SK-N-SH treated with all-trans-retinoic acid at 6 μM for 48 hours (cell line): ENCODE data around the gene PAIP1.
"Not testable (repeated sequence)": the region's sequence is repeated elsewhere in the genome, so short reads cannot be mapped to it uniquely, and the experiment has no call there.

Source experiments
- ATAC-seq: fragments of 200-7000 bp; cut with Tn5 transposase; 3 replicates; pipeline ENCODE4 v1.9.1; 2020; ENCODE audit warnings: mild to moderate bottlenecking, moderate library complexity
- ARNTL ChIP-seq: fragments of 450-650 bp; formaldehyde crosslinking; IDR thresholded peaks from 2 replicates; pipeline ENCODE4 v1.5.0; 2020; ENCODE audit warnings: low read depth, mild to moderate bottlenecking, moderate library complexity, borderline replicate concordance
- BACH2 ChIP-seq: fragments of 250-450 bp; sonication (Bioruptor Pico); IDR thresholded peaks from 2 replicates; pipeline ENCODE4 v1.9.0; 2021; ENCODE audit warnings: mild to moderate bottlenecking, borderline replicate concordance
- CSDC2 ChIP-seq: fragments of 250-450 bp; sonication (Bioruptor Pico); IDR thresholded peaks from 2 replicates; pipeline ENCODE4 v1.5.0; 2020; ENCODE audit warnings: mild to moderate bottlenecking, moderate library complexity
- CSRNP3 ChIP-seq: fragments of 250-450 bp; sonication (Bioruptor Pico); IDR thresholded peaks from 2 replicates; pipeline ENCODE4 v1.5.1; 2021; ENCODE audit warnings: mild to moderate bottlenecking, moderate library complexity
- ESRRG ChIP-seq: fragments of 250-450 bp; sonication (Bioruptor Pico); IDR thresholded peaks from 2 replicates; pipeline ENCODE4 v1.6.1; 2021; ENCODE audit warnings: mild to moderate bottlenecking
- OSR1 ChIP-seq: fragments of 250-450 bp; sonication (Bioruptor Pico); IDR thresholded peaks from 2 replicates; pipeline ENCODE4 v1.8.0; 2022; ENCODE audit warnings: moderate library complexity, mild to moderate bottlenecking, inconsistent platforms
- PPARA ChIP-seq: fragments of 250-450 bp; sonication (Bioruptor Pico); IDR thresholded peaks from 2 replicates; pipeline ENCODE4 v1.5.0; 2020; ENCODE audit warnings: mild to moderate bottlenecking, borderline replicate concordance
- RARB ChIP-seq: fragments of 250-450 bp; sonication (Bioruptor Pico); IDR thresholded peaks from 2 replicates; pipeline ENCODE4 v1.8.0; 2021; ENCODE audit warnings: mild to moderate bottlenecking, moderate library complexity
- SNAI2 ChIP-seq: fragments of 250-450 bp; sonication (Bioruptor Pico); IDR thresholded peaks from 2 replicates; pipeline ENCODE4 v1.5.0; 2020; ENCODE audit warnings: mild to moderate bottlenecking, moderate library complexity
- TOX ChIP-seq: fragments of 250-450 bp; sonication (Bioruptor Pico); IDR thresholded peaks from 2 replicates; pipeline ENCODE4 v1.8.0; 2021; ENCODE audit warnings: mild to moderate bottlenecking, moderate library complexity, borderline replicate concordance
- TSHZ2 ChIP-seq: fragments of 250-450 bp; sonication (Bioruptor Pico); IDR thresholded peaks from 2 replicates; pipeline ENCODE4 v1.5.0; 2020; ENCODE audit warnings: mild to moderate bottlenecking, moderate library complexity
- ZC3H10 ChIP-seq: fragments of 250-450 bp; sonication (Bioruptor Pico); IDR thresholded peaks from 2 replicates; pipeline ENCODE4 v1.5.1; 2021; ENCODE audit warnings: mild to moderate bottlenecking, moderate library complexity
- ZFP3 ChIP-seq: fragments of 250-450 bp; sonication (Bioruptor Pico); IDR thresholded peaks from 2 replicates; pipeline ENCODE4 v1.5.0; 2020; ENCODE audit warnings: mild to moderate bottlenecking, moderate library complexity
- ZFP30 ChIP-seq: fragments of 450-650 bp; formaldehyde crosslinking; IDR thresholded peaks from 2 replicates; pipeline ENCODE4 v1.5.0; 2022; ENCODE audit warnings: mild to moderate bottlenecking, moderate library complexity
- ZNF70 ChIP-seq: fragments of 450-650 bp; formaldehyde crosslinking; IDR thresholded peaks from 2 replicates; pipeline ENCODE4 v1.5.0; 2020; ENCODE audit warnings: mild to moderate bottlenecking, moderate library complexity
- ZNF8 ChIP-seq: fragments of 450-650 bp; formaldehyde crosslinking; IDR thresholded peaks from 2 replicates; pipeline ENCODE4 v1.5.0; 2020; ENCODE audit warnings: mild to moderate bottlenecking, moderate library complexity
- TF ChIP-seq, protein P1 (sequence below): fragments of 250-450 bp; sonication (Bioruptor Pico); IDR thresholded peaks from 2 replicates; pipeline ENCODE4 v1.8.0; 2021; ENCODE audit warnings: low read depth, mild to moderate bottlenecking, moderate library complexity, borderline replicate concordance

PAIP1 gene

GRCh38 chr5:43551731-43552130, 5.1 kb downstream of the PAIP1 start:
- TF ChIP-seq CSRNP3 (CRISPR knock-in tag) (no peak), BACH2 (CRISPR knock-in tag) (no peak), ZNF70 (CRISPR knock-in tag) (no peak), ESRRG (CRISPR knock-in tag) (no peak), ARNTL (CRISPR knock-in tag) (no peak), SNAI2 (CRISPR knock-in tag) (no peak), ZFP3 (no peak), PPARA (CRISPR knock-in tag) (no peak), CSDC2 (CRISPR knock-in tag) (no peak)
- TF ChIP-seq, protein P1, sequence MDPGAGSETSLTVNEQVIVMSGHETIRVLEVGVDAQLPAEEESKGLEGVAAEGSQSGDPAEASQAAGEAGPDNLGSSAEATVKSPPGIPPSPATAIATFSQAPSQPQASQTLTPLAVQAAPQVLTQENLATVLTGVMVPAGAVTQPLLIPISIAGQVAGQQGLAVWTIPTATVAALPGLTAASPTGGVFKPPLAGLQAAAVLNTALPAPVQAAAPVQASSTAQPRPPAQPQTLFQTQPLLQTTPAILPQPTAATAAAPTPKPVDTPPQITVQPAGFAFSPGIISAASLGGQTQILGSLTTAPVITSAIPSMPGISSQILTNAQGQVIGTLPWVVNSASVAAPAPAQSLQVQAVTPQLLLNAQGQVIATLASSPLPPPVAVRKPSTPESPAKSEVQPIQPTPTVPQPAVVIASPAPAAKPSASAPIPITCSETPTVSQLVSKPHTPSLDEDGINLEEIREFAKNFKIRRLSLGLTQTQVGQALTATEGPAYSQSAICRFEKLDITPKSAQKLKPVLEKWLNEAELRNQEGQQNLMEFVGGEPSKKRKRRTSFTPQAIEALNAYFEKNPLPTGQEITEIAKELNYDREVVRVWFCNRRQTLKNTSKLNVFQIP (CRISPR knock-in tag), result no peak
- no peak for ATAC-seq

- ATAC-seq, result not testable (repeated sequence)
Measured at GRCh38 chr5:43549272-43549671, 7.6 kb downstream of the PAIP1 start.

DNA sequence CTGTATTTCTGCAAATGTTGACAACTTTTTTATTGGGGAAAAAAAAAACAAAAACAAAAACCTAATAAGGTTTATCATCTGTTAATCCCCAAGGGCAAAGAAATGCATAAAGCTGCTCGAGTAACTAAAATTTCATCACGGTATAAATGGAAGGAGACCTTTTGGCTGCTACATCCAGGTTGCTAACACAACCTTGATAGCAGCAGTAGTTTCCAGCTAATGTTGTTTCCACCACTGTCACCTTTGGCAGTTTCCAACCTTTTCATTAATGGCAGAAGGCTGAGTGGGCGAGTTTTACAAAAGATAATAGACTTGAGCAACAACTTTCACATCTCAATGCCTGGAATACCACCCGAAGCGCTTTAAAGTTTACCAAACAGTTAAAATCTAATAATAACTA, 8.5 kb downstream of the PAIP1 start:
- no peak for TF ChIP-seq ARNTL (CRISPR knock-in tag)
- TF ChIP-seq CSDC2 (CRISPR knock-in tag), result no peak

DNA sequence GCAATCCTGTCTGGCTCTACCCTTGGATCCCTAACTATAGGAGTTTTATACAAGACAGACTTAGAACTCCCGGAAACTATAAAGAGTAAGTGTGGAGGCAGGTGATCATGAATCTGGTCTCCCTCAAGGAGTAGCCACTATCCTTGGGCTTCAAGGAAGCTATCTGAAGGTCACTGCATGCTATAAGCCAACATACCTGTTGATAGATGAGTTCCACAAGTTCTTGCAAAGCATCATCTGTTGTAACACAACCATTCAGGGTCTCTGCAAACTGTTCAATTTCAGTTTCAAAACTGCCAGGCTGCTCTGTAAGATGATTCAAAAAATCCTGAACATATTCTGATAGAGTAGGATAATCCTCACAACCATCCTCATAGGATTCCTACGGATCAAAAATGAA, 9.3 kb downstream of the PAIP1 start:
- ATAC-seq, result no peak
- TF ChIP-seq ARNTL (CRISPR knock-in tag) (no peak), OSR1 (CRISPR knock-in tag) (no peak)
- TF ChIP-seq, all 23 proteins: peak for 0

More for the DNA sequence above, 8.5 kb downstream of the PAIP1 start:
- no peak for ATAC-seq

DNA sequence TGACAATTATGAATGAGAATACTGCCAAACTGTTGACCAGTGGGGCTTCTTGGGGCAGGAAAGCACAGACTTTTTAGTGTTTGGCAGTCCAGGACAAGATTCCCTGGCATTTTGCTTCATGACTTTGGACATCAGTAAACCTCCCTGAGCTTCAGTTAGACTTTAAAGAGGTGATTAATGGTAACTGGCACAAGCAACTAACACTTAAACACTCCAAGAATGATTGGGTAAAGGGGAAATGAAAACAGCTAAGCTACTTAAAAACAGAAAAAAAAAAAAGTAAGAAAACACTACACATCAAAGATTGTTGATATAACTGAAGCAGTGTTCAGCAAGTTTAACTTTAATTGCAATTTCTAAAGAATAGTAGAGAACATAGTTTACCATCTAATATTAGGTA, 13.4 kb downstream of the PAIP1 start:
- TF ChIP-seq CSDC2 (CRISPR knock-in tag), result no peak
- ATAC-seq, result no peak

DNA sequence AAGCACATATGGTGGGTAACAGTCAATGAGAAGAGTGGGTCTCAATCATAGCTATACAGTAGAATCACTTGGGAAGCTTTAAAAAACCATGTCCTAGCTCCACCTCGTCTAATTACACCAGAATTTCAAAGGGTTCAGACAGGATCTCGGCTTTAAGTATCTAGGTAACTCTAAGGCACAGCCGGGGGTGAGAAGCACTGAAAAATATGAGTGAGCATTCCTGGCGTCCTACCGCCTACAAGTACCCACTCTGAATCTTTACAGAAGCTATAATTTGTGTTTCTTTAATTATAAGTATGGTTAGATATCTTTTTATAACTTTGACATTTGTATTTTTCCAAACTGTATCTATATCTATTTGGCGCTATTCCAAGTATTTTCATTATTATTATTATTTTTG, 16.1 kb downstream of the PAIP1 start:
- TF ChIP-seq ARNTL (CRISPR knock-in tag) (no peak), SNAI2 (CRISPR knock-in tag) (no peak), TSHZ2 (CRISPR knock-in tag) (no peak), ZNF8 (no peak), ZC3H10 (CRISPR knock-in tag) (no peak), CSRNP3 (CRISPR knock-in tag) (no peak)
- ATAC-seq, result no peak

DNA sequence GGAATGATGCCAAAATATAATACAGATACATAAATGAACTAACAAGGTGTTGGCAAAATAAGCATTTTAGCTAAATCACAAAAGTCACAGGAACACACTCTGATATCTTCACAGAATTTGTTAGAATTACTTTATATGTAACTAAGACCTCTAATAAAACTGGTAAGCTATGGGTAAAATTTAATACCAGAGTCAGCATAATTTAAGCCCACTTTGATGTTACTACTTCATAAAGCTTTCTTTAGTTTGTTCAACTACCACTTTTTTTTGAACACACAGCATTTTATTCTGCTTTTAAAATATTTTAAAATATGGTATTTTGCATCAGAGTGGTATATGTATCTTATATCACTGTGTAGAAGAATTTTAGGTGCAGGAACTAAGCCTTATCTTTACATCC, 19.9 kb downstream of the PAIP1 start:
- TF ChIP-seq ARNTL (CRISPR knock-in tag) (no peak), RARB (no peak), TOX (no peak), BACH2 (CRISPR knock-in tag) (no peak), ZFP3 (no peak), ZFP30 (no peak)
- TF ChIP-seq, protein P1 (CRISPR knock-in tag), result no peak
- no peak for ATAC-seq
